HAP-1 (cell line): Measurements from ENCODE around the gene APIP.

Source experiments
- DNase-seq, 2 experiments: peaks; one replicate each; pipeline ENCODE4 v3.0.0-alpha.2; 2016 to 2020; ENCODE audit warnings: low spot score in 2 of 2
- H3K27me3 ChIP-seq: fragments of 250-450 bp; sonication (Bioruptor Pico); 2 replicates; pipeline ENCODE4 v1.5.1; 2020; ENCODE audit warnings: low read depth, mild to moderate bottlenecking, moderate library complexity
- H3K36me3 ChIP-seq: fragments of 250-450 bp; sonication (Bioruptor Pico); replicated peaks from 2 replicates; pipeline ENCODE4 v1.5.1; 2020; ENCODE audit warnings: mild to moderate bottlenecking
- H3K4me1 ChIP-seq: fragments of 250-450 bp; sonication (Bioruptor Pico); 2 replicates; pipeline ENCODE4 v1.5.1; 2020; ENCODE audit warnings: mild to moderate bottlenecking
- H3K4me3 ChIP-seq: fragments of 250-450 bp; sonication (Bioruptor Pico); 2 replicates; pipeline ENCODE4 v1.5.1; 2020; ENCODE audit warnings: mild to moderate bottlenecking, moderate library complexity
- H3K9me3 ChIP-seq: fragments of 250-450 bp; sonication (Bioruptor Pico); 2 replicates; pipeline ENCODE4 v1.5.1; 2020; ENCODE audit warnings: mild to moderate bottlenecking, moderate library complexity
- in situ Hi-C: fragments of 300-500 bp; cut with MboI; formaldehyde crosslinking; loops from 3 replicates; pipeline ENCODE4 v1.14.3; 2020; ENCODE audit warnings: low sequenced_read_pairs, inconsistent platforms, mixed read lengths

The APIP gene

DNA sequence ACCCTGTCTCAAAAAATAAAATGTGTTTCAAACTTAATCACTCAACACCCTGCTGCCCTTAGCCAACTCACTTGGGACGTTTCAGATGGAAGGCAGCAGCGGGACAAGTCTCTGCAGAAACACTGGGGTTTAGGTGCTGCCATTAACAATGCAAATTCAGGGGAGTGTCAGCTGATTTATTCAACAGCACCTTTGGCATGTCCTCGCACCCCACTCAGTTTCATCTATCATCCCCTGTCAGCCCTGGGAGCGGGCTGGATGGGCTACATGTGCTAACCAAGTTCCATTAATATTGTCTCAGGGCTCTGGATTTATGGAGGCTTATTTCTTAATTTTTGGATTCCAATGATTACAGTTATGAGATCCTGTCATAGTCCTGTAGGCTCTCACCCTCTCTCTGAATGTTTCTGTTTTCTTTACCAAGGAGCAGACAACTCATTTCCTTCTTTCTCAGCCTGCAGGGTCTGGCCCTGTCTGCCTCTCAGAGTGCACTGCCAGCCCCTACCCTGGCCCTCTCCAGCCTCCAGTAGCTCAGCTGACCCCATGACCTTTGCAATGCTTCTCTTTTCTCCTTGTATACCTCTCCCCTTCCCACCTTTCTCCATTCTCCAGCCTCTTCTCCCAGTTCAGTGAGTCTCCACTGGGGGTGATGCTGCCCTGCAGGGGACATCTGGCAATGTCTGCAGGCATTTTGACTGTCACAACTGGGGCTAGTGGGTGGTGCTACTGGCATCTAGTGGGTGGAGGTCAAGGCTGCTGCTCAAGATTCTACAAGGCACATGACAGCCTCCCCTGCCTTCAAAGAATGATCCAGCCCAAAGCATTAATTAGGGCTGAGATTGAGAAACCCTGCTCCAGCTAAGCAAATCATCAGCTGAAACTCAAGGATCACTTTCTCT, 79.0 kb downstream of the APIP start:
- Histone ChIP-seq H3K4me3 (no peak overlapping the region), H3K9me3 (no peaks in the 10 kb centered on the region), H3K36me3 (no peaks in the 10 kb centered on the region), H3K27me3 (no peaks in the 10 kb centered on the region), H3K4me1 (no peaks in the 10 kb centered on the region)
- no peak for DNase-seq
- in situ Hi-C loops: no loop called here

- H3K4me3 ChIP-seq: no peak overlapping the region
Measured at GRCh38 chr11:34833602-34834001, 82.6 kb downstream of the APIP start.

More at GRCh38 chr11:34833602-34834001, 82.6 kb downstream of the APIP start:
- in situ Hi-C loops: no loop called here
- no peaks in the 10 kb centered on the region for H3K4me1 ChIP-seq
- no peaks in the 10 kb centered on the region for H3K27me3 ChIP-seq
- DNase-seq: no peak
- H3K36me3 ChIP-seq: no peaks in the 10 kb centered on the region
- no peaks in the 10 kb centered on the region for H3K9me3 ChIP-seq
